Testis (tissue), 2 donors: ENCODE data around the gene CEP72.
"Not testable (repeated sequence)": the region's sequence is repeated elsewhere in the genome, so short reads cannot be mapped to it uniquely, and the experiment has no call there.

Experiments
- POLR2A ChIP-seq: fragments of 450-650 bp; IDR thresholded peaks from one replicate; pipeline ENCODE4 v1.6.1; 2017; ENCODE audit warnings: antibody characterized with exemption, mild to moderate bottlenecking, moderate library complexity
- TF ChIP-seq, protein P1 (sequence below), 3 experiments: fragments of 450-650 bp in 2 of 3; fragments of 200-600 bp in 1 of 3; sonication (generic) in 1 of 3; IDR thresholded peaks; one replicate each; pipeline ENCODE4 v1.5.1; 2016 to 2019; ENCODE audit warnings: antibody characterized with exemption in 3 of 3, mild to moderate bottlenecking in 2 of 3, moderate library complexity in 1 of 3

DNA sequence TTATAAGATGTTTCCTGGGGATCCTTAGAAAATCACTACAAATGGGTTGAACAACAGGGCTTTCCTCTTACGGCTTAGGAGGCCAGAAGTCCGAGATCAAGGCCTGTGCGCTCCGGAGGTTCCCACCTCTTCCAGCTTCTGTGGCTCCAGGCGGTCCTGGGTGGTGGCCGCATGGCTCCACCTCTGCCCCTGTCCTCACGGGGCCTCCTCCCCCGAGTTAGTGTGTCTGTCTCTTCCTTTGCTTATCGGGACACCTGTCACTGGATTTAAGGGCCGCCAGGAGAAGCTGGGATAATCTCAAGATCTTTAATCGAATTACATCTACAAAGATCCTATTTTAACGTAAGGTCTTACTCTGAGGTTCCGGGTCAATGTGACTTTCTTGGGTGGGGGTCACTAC lies 83.3 kb downstream of the CEP72 start:
- TF ChIP-seq, protein P1, sequence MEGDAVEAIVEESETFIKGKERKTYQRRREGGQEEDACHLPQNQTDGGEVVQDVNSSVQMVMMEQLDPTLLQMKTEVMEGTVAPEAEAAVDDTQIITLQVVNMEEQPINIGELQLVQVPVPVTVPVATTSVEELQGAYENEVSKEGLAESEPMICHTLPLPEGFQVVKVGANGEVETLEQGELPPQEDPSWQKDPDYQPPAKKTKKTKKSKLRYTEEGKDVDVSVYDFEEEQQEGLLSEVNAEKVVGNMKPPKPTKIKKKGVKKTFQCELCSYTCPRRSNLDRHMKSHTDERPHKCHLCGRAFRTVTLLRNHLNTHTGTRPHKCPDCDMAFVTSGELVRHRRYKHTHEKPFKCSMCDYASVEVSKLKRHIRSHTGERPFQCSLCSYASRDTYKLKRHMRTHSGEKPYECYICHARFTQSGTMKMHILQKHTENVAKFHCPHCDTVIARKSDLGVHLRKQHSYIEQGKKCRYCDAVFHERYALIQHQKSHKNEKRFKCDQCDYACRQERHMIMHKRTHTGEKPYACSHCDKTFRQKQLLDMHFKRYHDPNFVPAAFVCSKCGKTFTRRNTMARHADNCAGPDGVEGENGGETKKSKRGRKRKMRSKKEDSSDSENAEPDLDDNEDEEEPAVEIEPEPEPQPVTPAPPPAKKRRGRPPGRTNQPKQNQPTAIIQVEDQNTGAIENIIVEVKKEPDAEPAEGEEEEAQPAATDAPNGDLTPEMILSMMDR (IDR thresholded peaks at IDR 0.05): not testable (repeated sequence)
- TF ChIP-seq POLR2A: not testable (repeated sequence)
